IMR-90 (cell line): ENCODE data around the gene RNF4. TPM values are rescaled to one million over a fixed set of nuclear protein-coding genes. Genes with fewer than 3 reads are reported as not detected.

Experiments used
- ATAC-seq: fragments of 200-7000 bp; cut with Tn5 transposase; 2 replicates; pipeline ENCODE4 v1.9.1; 2020; ENCODE audit warnings: low read depth, mild to moderate bottlenecking, moderate library complexity
- BruUV-seq: library from RNA; stranded (reverse); fragments of 400-500 nt; replicated peaks from 2 replicates; lab custom pipeline; 2021; lab: Mats Ljungman, UMichigan
- CTCF ChIA-PET: fragments of 300-600 bp; formaldehyde crosslinking; extraction: SDS; loops from one replicate; lab custom pipeline; 2021; ENCODE audit warnings: antibody characterized with exemption; lab: Yijun Ruan, JAX
- POLR2A ChIA-PET: fragments of 300-600 bp; sonication (Branson Sonifier 250); formaldehyde crosslinking; loops from one replicate; lab custom pipeline; 2022; ENCODE audit warnings: antibody characterized with exemption; ENCODE audit not compliant: unreplicated experiment; lab: Charles Lee
- DNase-seq: peaks from one replicate; pipeline ENCODE4 v3.0.0; 2013
- H2AFZ ChIP-seq: replicated peaks from 2 replicates; pipeline ENCODE3; 2013; ENCODE audit warnings: low read length, mild to moderate bottlenecking; ENCODE audit not compliant: poor library complexity
- H2AK5ac ChIP-seq: 2 replicates; pipeline ENCODE4 v1.6.1; 2013; ENCODE audit warnings: low read depth, low read length, inconsistent platforms
- H2AK9ac ChIP-seq: replicated peaks from 2 replicates; pipeline ENCODE3; 2013; ENCODE audit warnings: mild to moderate bottlenecking, low read depth, low read length, moderate library complexity; ENCODE audit not compliant: poor library complexity
- H2BK120ac ChIP-seq: 2 replicates; pipeline ENCODE4 v1.6.1; 2013; ENCODE audit warnings: low read depth, low read length, inconsistent platforms
- H2BK15ac ChIP-seq: 3 replicates; pipeline ENCODE4 v1.6.1; 2013; ENCODE audit warnings: low read depth, low read length, inconsistent platforms
- H2BK20ac ChIP-seq: 2 replicates; pipeline ENCODE4 v1.6.1; 2013; ENCODE audit warnings: low read depth, mild to moderate bottlenecking, inconsistent platforms, low read length, moderate library complexity
- H2BK5ac ChIP-seq: 2 replicates; pipeline ENCODE4 v1.6.1; 2013; ENCODE audit warnings: mild to moderate bottlenecking, low read depth, low read length, inconsistent platforms; ENCODE audit not compliant: poor library complexity, severe bottlenecking
- H3K14ac ChIP-seq: replicated peaks from 2 replicates; pipeline ENCODE4 v1.6.1; 2013; ENCODE audit warnings: low read depth, low read length, inconsistent platforms
- H3K18ac ChIP-seq: 2 replicates; pipeline ENCODE4 v1.6.1; 2013; ENCODE audit warnings: low read depth, low read length, control low read depth
- H3K23ac ChIP-seq: 2 replicates; pipeline ENCODE4 v1.6.1; 2013; ENCODE audit warnings: low read depth, low read length, inconsistent platforms
- H3K27ac ChIP-seq: 2 replicates; pipeline ENCODE4 v1.5.1; 2013; ENCODE audit warnings: mild to moderate bottlenecking, control low read depth, low read length; ENCODE audit not compliant: insufficient read depth
- H3K27me3 ChIP-seq: 2 replicates; pipeline ENCODE4 v1.6.1; 2013; ENCODE audit warnings: low read length; ENCODE audit not compliant: control insufficient read depth, insufficient read depth
- H3K36me3 ChIP-seq: 2 replicates; pipeline ENCODE4 v1.6.1; 2013; ENCODE audit warnings: low read length, mixed read lengths; ENCODE audit not compliant: control insufficient read depth, insufficient read depth
- H3K4ac ChIP-seq: 2 replicates; pipeline ENCODE4 v1.6.1; 2013; ENCODE audit warnings: low read depth, low read length, inconsistent platforms
- H3K4me1 ChIP-seq: 2 replicates; pipeline ENCODE4 v1.6.1; 2013; ENCODE audit warnings: low read length, mixed read lengths; ENCODE audit not compliant: control insufficient read depth, insufficient read depth
- H3K4me2 ChIP-seq: 2 replicates; pipeline ENCODE4 v1.6.1; 2013; ENCODE audit warnings: low read depth, mild to moderate bottlenecking, control low read depth, low read length, moderate library complexity
- H3K4me3 ChIP-seq: 2 replicates; pipeline ENCODE4 v1.5.1; 2013; ENCODE audit warnings: low read depth, mild to moderate bottlenecking, control low read depth, low read length, moderate library complexity; ENCODE audit not compliant: insufficient read depth
- H3K56ac ChIP-seq: 2 replicates; pipeline ENCODE4 v1.6.1; 2013; ENCODE audit warnings: low read length, inconsistent platforms; ENCODE audit not compliant: insufficient read depth; ENCODE audit errors: extremely low read depth
- H3K79me1 ChIP-seq, 2 experiments: 2 replicates each; pipeline ENCODE4 v1.6.1; 2013; ENCODE audit warnings: low read length in 2 of 2, inconsistent platforms in 1 of 2, low read depth in 1 of 2
- H3K9ac ChIP-seq: 2 replicates; pipeline ENCODE4 v1.6.1; 2013; ENCODE audit warnings: low read depth, low read length, control low read depth
- H3K9me1 ChIP-seq: 2 replicates; pipeline ENCODE4 v1.6.1; 2013; ENCODE audit warnings: low read length, inconsistent platforms; ENCODE audit not compliant: insufficient read depth
- H3K9me3 ChIP-seq: 2 replicates; pipeline ENCODE4 v1.6.1; 2013; ENCODE audit warnings: low read length; ENCODE audit not compliant: control insufficient read depth, insufficient read depth
- H4K20me1 ChIP-seq: 2 replicates; pipeline ENCODE4 v1.6.1; 2013; ENCODE audit warnings: low read length, inconsistent platforms; ENCODE audit not compliant: insufficient read depth
- H4K5ac ChIP-seq: 2 replicates; pipeline ENCODE4 v1.6.1; 2013; ENCODE audit warnings: mild to moderate bottlenecking, low read depth, low read length, control low read depth
- H4K8ac ChIP-seq, 2 experiments: 2 replicates each; pipeline ENCODE4 v1.6.1; 2013; ENCODE audit warnings: low read depth in 2 of 2, low read length in 2 of 2, control low read depth in 1 of 2, inconsistent platforms in 1 of 2
- H4K91ac ChIP-seq: 2 replicates; pipeline ENCODE4 v1.6.1; 2013; ENCODE audit warnings: low read depth, low read length, inconsistent platforms; ENCODE audit not compliant: insufficient read depth
- BHLHE40 ChIP-seq: fragments of 150-350 bp; IDR thresholded peaks from 2 replicates; pipeline ENCODE4 v1.6.1; 2016; ENCODE audit warnings: mild to moderate bottlenecking, low read depth, low read length
- CEBPB ChIP-seq: IDR thresholded peaks from 2 replicates; pipeline ENCODE4 v1.6.1; 2012; ENCODE audit warnings: low read depth, low read length, improper control_type of control experiment
- CHD1 ChIP-seq: IDR thresholded peaks from 2 replicates; pipeline ENCODE4 v1.6.1; 2012; ENCODE audit warnings: low read depth, low read length, improper control_type of control experiment
- MAFK ChIP-seq: IDR thresholded peaks from 2 replicates; pipeline ENCODE4 v1.6.1; 2012; ENCODE audit warnings: low read depth, low read length, improper control_type of control experiment
- MAZ ChIP-seq: IDR thresholded peaks from 2 replicates; pipeline ENCODE4 v1.6.1; 2012; ENCODE audit warnings: low read depth, mild to moderate bottlenecking, low read length, improper control_type of control experiment, moderate library complexity, borderline replicate concordance
- NFE2L2 ChIP-seq: fragments of 150-350 bp; IDR thresholded peaks from 2 replicates; pipeline ENCODE4 v1.6.1; 2016; ENCODE audit warnings: low read depth, mild to moderate bottlenecking, low read length
- RAD21 ChIP-seq: IDR thresholded peaks from 2 replicates; pipeline ENCODE4 v1.6.1; 2012; ENCODE audit warnings: low read length, improper control_type of control experiment
- RCOR1 ChIP-seq: IDR thresholded peaks from 2 replicates; pipeline ENCODE4 v1.6.1; 2012; ENCODE audit warnings: mild to moderate bottlenecking, low read length, improper control_type of control experiment; ENCODE audit not compliant: insufficient replicate concordance
- RFX5 ChIP-seq: IDR thresholded peaks from 2 replicates; pipeline ENCODE4 v1.8.0; 2012; ENCODE audit warnings: low read depth, mild to moderate bottlenecking, low read length, moderate library complexity
- SMC3 ChIP-seq: fragments of 150-350 bp; IDR thresholded peaks from 2 replicates; pipeline ENCODE4 v1.6.1; 2016; ENCODE audit warnings: low read depth, mild to moderate bottlenecking, antibody characterized with exemption, low read length, moderate library complexity
- WGBS, 2 experiments: methylation state at CpG; one replicate each; pipeline versions ENCODE4 v1.1.5 to v1.1.7; 2013; ENCODE audit warnings: missing lambda C conversion rate in 2 of 2; ENCODE audit not compliant: insufficient read length in 1 of 2; ENCODE audit errors: extremely low coverage in 2 of 2; 5-methylcytosine and 5-hydroxymethylcytosine counted together
- dilution Hi-C: fragments of 300-500 bp; cut with HindIII; formaldehyde crosslinking; loops from one replicate; pipeline ENCODE4 v1.14.3; 2018; ENCODE audit warnings: low sequenced_read_pairs; ENCODE audit not compliant: unreplicated experiment
- in situ Hi-C: fragments of 300-500 bp; cut with MboI; formaldehyde crosslinking; loops from 3 replicates; pipeline ENCODE4 v1.14.3; 2019; ENCODE audit warnings: low sequenced_read_pairs, inconsistent platforms, mixed read lengths
- intact Hi-C: fragments of 100-400 bp; cut with micrococcal nuclease; formaldehyde crosslinking; loops from 2 replicates; pipeline ENCODE4 v1.10.0; 2022
- polyA plus RNA-seq, 3 experiments: library from polyadenylated mRNA; depleted of rRNA; stranded (reverse); fragments of >200 nt; gene quantifications; 2 replicates each; pipeline ENCODE4 v1.2.3, GENCODE V29; 2012; ENCODE audit warnings: low replicate concordance in 1 of 3
- total RNA-seq: library from RNA; depleted of rRNA; stranded (reverse); fragments of >200 nt; gene quantifications from 2 replicates; pipeline ENCODE4 v1.2.3, GENCODE V29; 2012
- TF ChIP-seq, protein P1 (sequence below): fragments of 150-350 bp; IDR thresholded peaks from 2 replicates; pipeline ENCODE4 v1.6.1; 2017; ENCODE audit warnings: mild to moderate bottlenecking, antibody characterized with exemption, low read length, low read depth
- TF ChIP-seq, protein P2 (sequence below): conservative IDR thresholded peaks from 2 replicates; pipeline ENCODE4 v1.5.1; 2012; ENCODE audit warnings: mild to moderate bottlenecking, low read depth, low read length, improper control_type of control experiment
- TF ChIP-seq, protein P3 (sequence below): fragments of 150-350 bp; IDR thresholded peaks from 2 replicates; pipeline ENCODE4 v1.6.1; 2016; ENCODE audit warnings: low read depth, mild to moderate bottlenecking, low read length, moderate library complexity, borderline replicate concordance

Gene RNF4
- total and polyA plus RNA-seq, 2 of the 4 experiments (the other 2 are of a cell fraction), result 63.8 to 73.8 TPM

DNA sequence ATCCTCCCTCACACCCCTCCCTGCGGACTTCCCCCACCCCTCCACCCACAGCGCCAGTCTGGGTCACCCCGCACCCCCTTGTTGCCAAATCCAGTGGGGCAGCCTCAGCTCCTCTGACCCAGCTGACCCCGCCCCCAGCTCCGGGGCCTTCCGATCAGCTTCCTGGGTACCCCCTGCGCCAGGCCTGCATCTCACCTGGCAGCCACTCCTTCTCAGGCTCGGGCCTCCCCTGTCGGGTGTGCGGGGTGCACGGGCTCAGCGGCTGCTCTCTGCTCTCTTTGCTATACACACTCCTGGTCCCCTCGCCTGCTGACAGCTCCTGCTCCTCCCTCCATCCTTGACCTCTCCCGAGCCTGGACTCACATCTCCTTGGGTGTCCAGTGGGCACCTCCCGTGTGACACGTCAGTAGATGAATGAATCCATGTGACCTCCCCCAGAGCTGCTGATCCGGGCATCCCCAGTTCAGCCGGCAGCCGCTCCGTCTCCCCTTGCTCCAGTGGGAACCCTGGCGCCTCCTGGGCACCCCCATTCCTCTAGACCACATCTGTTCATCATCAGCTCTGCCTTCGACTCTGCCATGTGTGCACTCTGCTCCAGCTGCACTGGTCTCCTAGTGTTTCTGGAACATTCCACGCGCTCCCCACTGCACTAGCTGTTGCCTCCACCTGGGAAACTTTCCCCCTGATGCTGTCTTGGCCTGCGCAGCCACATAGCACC, 40.3 kb upstream of the RNF4 start:
- H2AK9ac ChIP-seq, result no peak overlapping the region
- H4K91ac ChIP-seq, result no peak overlapping the region
- no peaks in the 10 kb centered on the region for H3K79me1 ChIP-seq
- no peak overlapping the region for H3K23ac ChIP-seq
- peaks cover 7% of the 10 kb centered on the region for H4K20me1 ChIP-seq
- no peak overlapping the region for H2BK20ac ChIP-seq
- no peak overlapping the region for H2BK15ac ChIP-seq
- H4K8ac ChIP-seq, result no peak overlapping the region
- no peak overlapping the region for H3K9ac ChIP-seq
- no peak overlapping the region for H3K18ac ChIP-seq
- H3K4me3 ChIP-seq, result no peak overlapping the region
- no peak overlapping the region for H3K4ac ChIP-seq
- H3K4me1 ChIP-seq, result peaks cover 7% of the 10 kb centered on the region
- 0 out of 2 replicates have a peak, but pooled peaks cover 3% of the 10 kb centered on the region for H3K9me1 ChIP-seq
- no peak overlapping the region for H2BK5ac ChIP-seq
- BruUV-seq, result no TSS peak
- in situ Hi-C loops, result no loop called here
- H3K56ac ChIP-seq, result no peak overlapping the region
- POLR2A ChIA-PET, result no interaction called here
- no peaks in the 10 kb centered on the region for H3K36me3 ChIP-seq
- intact Hi-C loops, result no loop called here
- no peak for ATAC-seq
- H3K14ac ChIP-seq, result no peak overlapping the region
- CTCF ChIA-PET, result no interaction called here
- no peak overlapping the region for H4K5ac ChIP-seq
- dilution Hi-C loops, result no loop called here
- no peak for DNase-seq
- H2AFZ ChIP-seq, result no peak overlapping the region
- no peak overlapping the region for H3K4me2 ChIP-seq
- no peak overlapping the region for H2BK120ac ChIP-seq
- peaks cover 4% of the 10 kb centered on the region; the same call in 1 of the 2 replicates for H3K9me3 ChIP-seq
- WGBS, 2 experiments, result 61% methylated on average over 21 of the region's 25 CpGs; no CpG with 5 or more reads in 1 of the 2 experiments
- TF ChIP-seq BHLHE40 (no peak), CHD1 (no peak), RFX5 (no peak), MAFK (no peak), MAZ (no peak), RCOR1 (no peak), NFE2L2 (no peak), CEBPB (no peak), SMC3 (no peak), RAD21 (no peak)
- TF ChIP-seq, protein P1, sequence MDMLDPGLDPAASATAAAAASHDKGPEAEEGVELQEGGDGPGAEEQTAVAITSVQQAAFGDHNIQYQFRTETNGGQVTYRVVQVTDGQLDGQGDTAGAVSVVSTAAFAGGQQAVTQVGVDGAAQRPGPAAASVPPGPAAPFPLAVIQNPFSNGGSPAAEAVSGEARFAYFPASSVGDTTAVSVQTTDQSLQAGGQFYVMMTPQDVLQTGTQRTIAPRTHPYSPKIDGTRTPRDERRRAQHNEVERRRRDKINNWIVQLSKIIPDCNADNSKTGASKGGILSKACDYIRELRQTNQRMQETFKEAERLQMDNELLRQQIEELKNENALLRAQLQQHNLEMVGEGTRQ, result no peak
- TF ChIP-seq, protein P2, sequence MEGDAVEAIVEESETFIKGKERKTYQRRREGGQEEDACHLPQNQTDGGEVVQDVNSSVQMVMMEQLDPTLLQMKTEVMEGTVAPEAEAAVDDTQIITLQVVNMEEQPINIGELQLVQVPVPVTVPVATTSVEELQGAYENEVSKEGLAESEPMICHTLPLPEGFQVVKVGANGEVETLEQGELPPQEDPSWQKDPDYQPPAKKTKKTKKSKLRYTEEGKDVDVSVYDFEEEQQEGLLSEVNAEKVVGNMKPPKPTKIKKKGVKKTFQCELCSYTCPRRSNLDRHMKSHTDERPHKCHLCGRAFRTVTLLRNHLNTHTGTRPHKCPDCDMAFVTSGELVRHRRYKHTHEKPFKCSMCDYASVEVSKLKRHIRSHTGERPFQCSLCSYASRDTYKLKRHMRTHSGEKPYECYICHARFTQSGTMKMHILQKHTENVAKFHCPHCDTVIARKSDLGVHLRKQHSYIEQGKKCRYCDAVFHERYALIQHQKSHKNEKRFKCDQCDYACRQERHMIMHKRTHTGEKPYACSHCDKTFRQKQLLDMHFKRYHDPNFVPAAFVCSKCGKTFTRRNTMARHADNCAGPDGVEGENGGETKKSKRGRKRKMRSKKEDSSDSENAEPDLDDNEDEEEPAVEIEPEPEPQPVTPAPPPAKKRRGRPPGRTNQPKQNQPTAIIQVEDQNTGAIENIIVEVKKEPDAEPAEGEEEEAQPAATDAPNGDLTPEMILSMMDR, result no peak
- TF ChIP-seq, protein P3, sequence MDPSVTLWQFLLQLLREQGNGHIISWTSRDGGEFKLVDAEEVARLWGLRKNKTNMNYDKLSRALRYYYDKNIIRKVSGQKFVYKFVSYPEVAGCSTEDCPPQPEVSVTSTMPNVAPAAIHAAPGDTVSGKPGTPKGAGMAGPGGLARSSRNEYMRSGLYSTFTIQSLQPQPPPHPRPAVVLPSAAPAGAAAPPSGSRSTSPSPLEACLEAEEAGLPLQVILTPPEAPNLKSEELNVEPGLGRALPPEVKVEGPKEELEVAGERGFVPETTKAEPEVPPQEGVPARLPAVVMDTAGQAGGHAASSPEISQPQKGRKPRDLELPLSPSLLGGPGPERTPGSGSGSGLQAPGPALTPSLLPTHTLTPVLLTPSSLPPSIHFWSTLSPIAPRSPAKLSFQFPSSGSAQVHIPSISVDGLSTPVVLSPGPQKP, result no peak
- H3K27ac ChIP-seq, result no peak overlapping the region
- no peak overlapping the region for H2AK5ac ChIP-seq
- H3K27me3 ChIP-seq, result peaks cover 5% of the 10 kb centered on the region; the same call in 1 of the 2 replicates
